HG03175 (cell line): ENCODE measurements around the gene NNT.
"Not testable (repeated sequence)": the region's sequence is repeated elsewhere in the genome, so short reads cannot be mapped to it uniquely, and the experiment has no call there.

Experiments
- ATAC-seq: cut with Tn5 transposase; IDR thresholded peaks from one replicate; pipeline ENCODE4 v1.9.1; 2021; ENCODE audit warnings: mild to moderate bottlenecking, moderate library complexity; ENCODE audit not compliant: unreplicated experiment

NNT gene

GRCh38 chr5:43663916-43664315, 60.9 kb downstream of the NNT start:
- no peak for ATAC-seq

GRCh38 chr5:43664501-43665040, 61.6 kb downstream of the NNT start:
- no peak for ATAC-seq

GRCh38 chr5:43665749-43666148, 62.8 kb downstream of the NNT start:
- not testable (repeated sequence) for ATAC-seq

- ATAC-seq, result not testable (repeated sequence)
Observed at GRCh38 chr5:43666728-43667127, 63.7 kb downstream of the NNT start.

GRCh38 chr5:43667379-43667778, 64.4 kb downstream of the NNT start:
- ATAC-seq, result not testable (repeated sequence)

GRCh38 chr5:43674536-43674935, 71.6 kb downstream of the NNT start:
- ATAC-seq, result no peak

- ATAC-seq, result no peak
Observed at GRCh38 chr5:43675357-43675756, 72.4 kb downstream of the NNT start.

- ATAC-seq, result no peak
Observed at GRCh38 chr5:43676083-43676840, 73.3 kb downstream of the NNT start.

- ATAC-seq, result no peak
Observed at GRCh38 chr5:43677253-43677652, 74.3 kb downstream of the NNT start.

- ATAC-seq, result no peak
Observed at GRCh38 chr5:43679214-43679613, 76.2 kb downstream of the NNT start.

GRCh38 chr5:43680286-43680685, 77.3 kb downstream of the NNT start:
- ATAC-seq, result no peak

- ATAC-seq, result no peak
Observed at GRCh38 chr5:43683884-43684471, 81.0 kb downstream of the NNT start.

GRCh38 chr5:43685252-43685950, 82.4 kb downstream of the NNT start:
- no peak for ATAC-seq

GRCh38 chr5:43687275-43687674, 84.3 kb downstream of the NNT start:
- no peak for ATAC-seq

- no peak for ATAC-seq
Observed at GRCh38 chr5:43691275-43691674, 88.3 kb downstream of the NNT start.

GRCh38 chr5:43691893-43692292, 88.9 kb downstream of the NNT start:
- no peak for ATAC-seq

GRCh38 chr5:43693411-43693810, 90.4 kb downstream of the NNT start:
- no peak for ATAC-seq

- ATAC-seq, result no peak
Observed at GRCh38 chr5:43694027-43694426, 91.0 kb downstream of the NNT start.

- ATAC-seq, result not testable (repeated sequence)
Observed at GRCh38 chr5:43696444-43696843, 93.5 kb downstream of the NNT start.

GRCh38 chr5:43699910-43700309, 96.9 kb downstream of the NNT start:
- no peak for ATAC-seq

- no peak for ATAC-seq
Observed at GRCh38 chr5:43700601-43701000, 97.6 kb downstream of the NNT start.

- ATAC-seq, result no peak
Observed at GRCh38 chr5:43701227-43701626, 98.2 kb downstream of the NNT start.
